MM.1S (cell line): Measurements from ENCODE around the gene POLR3E.

ENCODE experiments used
- DNase-seq: peaks from one replicate; pipeline ENCODE4 v3.0.0-alpha.2; 2015
- H2AFZ ChIP-seq: fragments of 300-600 bp; sonication (generic); 2 replicates; pipeline ENCODE4 v1.6.0; 2016; ENCODE audit warnings: antibody characterized with exemption, low read length
- H3F3A ChIP-seq: fragments of 300-600 bp; sonication (generic); 2 replicates; pipeline ENCODE4 v1.6.1; 2016; ENCODE audit warnings: mild to moderate bottlenecking, antibody characterized with exemption, low read length, moderate library complexity, mixed read lengths; ENCODE audit not compliant: insufficient read depth
- H3K27ac ChIP-seq: fragments of 300-600 bp; sonication (generic); 2 replicates; pipeline ENCODE4 v1.5.1; 2016; ENCODE audit warnings: mild to moderate bottlenecking, low read length
- H3K27me3 ChIP-seq: fragments of 300-600 bp; sonication (generic); replicated peaks from 2 replicates; pipeline ENCODE4 v1.6.0; 2016; ENCODE audit warnings: low read length; ENCODE audit not compliant: insufficient read depth
- H3K36me3 ChIP-seq: fragments of 300-600 bp; sonication (generic); replicated peaks from 2 replicates; pipeline ENCODE4 v1.6.1; 2016; ENCODE audit warnings: mild to moderate bottlenecking, low read length, mixed read lengths; ENCODE audit not compliant: insufficient read depth
- H3K4me1 ChIP-seq: fragments of 300-600 bp; sonication (generic); 2 replicates; pipeline ENCODE4 v1.6.1; 2016; ENCODE audit warnings: low read length, mixed read lengths
- H3K4me2 ChIP-seq: fragments of 300-600 bp; sonication (generic); 2 replicates; pipeline ENCODE4 v1.6.0; 2016; ENCODE audit warnings: low read depth, low read length
- H3K4me3 ChIP-seq: fragments of 300-600 bp; sonication (generic); 2 replicates; pipeline ENCODE4 v1.5.1; 2016; ENCODE audit warnings: low read length, mixed read lengths
- H3K79me2 ChIP-seq: fragments of 300-600 bp; sonication (generic); 2 replicates; pipeline ENCODE4 v1.6.1; 2016; ENCODE audit warnings: mixed run types, low read length, mixed read lengths
- H3K9ac ChIP-seq: fragments of 300-600 bp; sonication (generic); 2 replicates; pipeline ENCODE4 v1.6.1; 2016; ENCODE audit warnings: low read length, mixed read lengths
- H3K9me2 ChIP-seq: fragments of 300-600 bp; sonication (generic); replicated peaks from 2 replicates; pipeline ENCODE4 v1.6.1; 2016; ENCODE audit warnings: mild to moderate bottlenecking, low read length, mixed read lengths; ENCODE audit not compliant: insufficient read depth
- H3K9me3 ChIP-seq: fragments of 300-600 bp; sonication (generic); replicated peaks from 2 replicates; pipeline ENCODE4 v1.6.1; 2016; ENCODE audit warnings: mild to moderate bottlenecking, low read length, mixed read lengths; ENCODE audit not compliant: insufficient read depth
- H4K20me1 ChIP-seq: fragments of 300-600 bp; sonication (generic); 2 replicates; pipeline ENCODE4 v1.6.1; 2016; ENCODE audit warnings: mild to moderate bottlenecking, low read length, moderate library complexity, mixed read lengths; ENCODE audit not compliant: insufficient read depth
- EZH2 ChIP-seq: fragments of 300-600 bp; sonication (generic); optimal IDR thresholded peaks from 2 replicates; pipeline ENCODE3; 2017; ENCODE audit warnings: low read depth, mild to moderate bottlenecking, antibody characterized with exemption, low read length, mixed read lengths
- EZH2phosphoT487 ChIP-seq: fragments of 300-600 bp; sonication (generic); IDR thresholded peaks from 2 replicates; pipeline ENCODE4 v1.6.1; 2018; ENCODE audit warnings: antibody characterized with exemption, low read length
- TF ChIP-seq, protein P1 (sequence below): fragments of 300-600 bp; sonication (generic); IDR thresholded peaks from 2 replicates; pipeline ENCODE4 v1.5.1; 2016; ENCODE audit warnings: antibody characterized with exemption, low read length, mixed read lengths

Gene POLR3E

DNA sequence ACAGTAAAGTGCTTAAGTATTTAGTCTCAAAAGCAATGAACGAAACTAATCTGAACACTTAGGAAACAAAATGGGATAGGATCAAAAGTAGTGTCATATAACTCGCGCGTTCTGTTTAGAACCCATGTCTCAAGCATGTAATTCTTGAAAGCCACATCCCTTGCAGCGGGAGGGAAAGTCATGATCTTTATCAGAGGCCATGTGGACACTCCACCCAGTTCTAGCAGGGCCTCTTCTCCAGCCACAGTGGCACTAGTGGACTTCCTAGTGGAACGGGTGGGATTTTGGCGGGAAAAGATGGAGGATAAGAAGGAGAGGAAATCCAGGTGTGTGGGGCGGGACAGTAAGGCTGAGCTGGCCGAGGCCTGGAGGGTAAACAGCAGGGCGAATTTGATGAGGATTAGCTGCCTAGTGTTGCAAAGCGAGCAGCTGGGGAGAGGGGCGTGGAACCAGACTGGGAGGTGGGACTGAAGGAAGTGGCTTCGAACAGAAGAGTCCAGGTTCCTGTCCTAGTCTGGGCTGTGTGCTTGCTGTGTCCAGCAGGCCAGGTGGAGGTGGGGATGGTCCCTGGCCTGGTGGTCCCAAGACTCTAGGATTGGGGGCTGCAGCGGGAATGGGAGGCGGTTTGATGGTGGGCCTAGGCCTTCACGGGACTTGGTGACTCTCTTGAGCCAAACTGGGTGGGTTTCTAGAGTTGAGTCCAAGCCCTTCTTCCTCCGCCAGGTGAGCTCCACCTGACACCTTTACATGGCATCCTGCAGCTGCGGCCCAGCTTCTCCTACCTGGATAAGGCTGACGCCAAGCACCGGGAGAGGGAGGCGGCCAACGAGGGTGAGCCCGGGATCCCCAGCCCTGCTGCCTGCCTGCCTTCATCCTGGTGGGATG is 15.9 kb downstream of the POLR3E start:
- Histone ChIP-seq H3K4me3 (no peak overlapping the region), H3K79me2 (peaks cover 9% of the 10 kb centered on the region; the same call in 1 of the 2 replicates), H3K9me3 (no peaks in the 10 kb centered on the region), H3K9ac (no peak overlapping the region), H3K4me2 (no peak overlapping the region), H4K20me1 (no peaks in the 10 kb centered on the region), H3K9me2 (no peaks in the 10 kb centered on the region), H2AFZ (no peak overlapping the region), H3K27ac (no peak overlapping the region), H3K27me3 (no peaks in the 10 kb centered on the region), H3K4me1 (no peaks in the 10 kb centered on the region), H3F3A (no peaks in the 10 kb centered on the region), H3K36me3 (peaks cover 6% of the 10 kb centered on the region; the same call in 1 of the 2 replicates)
- no peak for DNase-seq
- TF ChIP-seq, protein P1, sequence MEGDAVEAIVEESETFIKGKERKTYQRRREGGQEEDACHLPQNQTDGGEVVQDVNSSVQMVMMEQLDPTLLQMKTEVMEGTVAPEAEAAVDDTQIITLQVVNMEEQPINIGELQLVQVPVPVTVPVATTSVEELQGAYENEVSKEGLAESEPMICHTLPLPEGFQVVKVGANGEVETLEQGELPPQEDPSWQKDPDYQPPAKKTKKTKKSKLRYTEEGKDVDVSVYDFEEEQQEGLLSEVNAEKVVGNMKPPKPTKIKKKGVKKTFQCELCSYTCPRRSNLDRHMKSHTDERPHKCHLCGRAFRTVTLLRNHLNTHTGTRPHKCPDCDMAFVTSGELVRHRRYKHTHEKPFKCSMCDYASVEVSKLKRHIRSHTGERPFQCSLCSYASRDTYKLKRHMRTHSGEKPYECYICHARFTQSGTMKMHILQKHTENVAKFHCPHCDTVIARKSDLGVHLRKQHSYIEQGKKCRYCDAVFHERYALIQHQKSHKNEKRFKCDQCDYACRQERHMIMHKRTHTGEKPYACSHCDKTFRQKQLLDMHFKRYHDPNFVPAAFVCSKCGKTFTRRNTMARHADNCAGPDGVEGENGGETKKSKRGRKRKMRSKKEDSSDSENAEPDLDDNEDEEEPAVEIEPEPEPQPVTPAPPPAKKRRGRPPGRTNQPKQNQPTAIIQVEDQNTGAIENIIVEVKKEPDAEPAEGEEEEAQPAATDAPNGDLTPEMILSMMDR: no peak
- no peak for TF ChIP-seq EZH2phosphoT487
- TF ChIP-seq EZH2: no peak

DNA sequence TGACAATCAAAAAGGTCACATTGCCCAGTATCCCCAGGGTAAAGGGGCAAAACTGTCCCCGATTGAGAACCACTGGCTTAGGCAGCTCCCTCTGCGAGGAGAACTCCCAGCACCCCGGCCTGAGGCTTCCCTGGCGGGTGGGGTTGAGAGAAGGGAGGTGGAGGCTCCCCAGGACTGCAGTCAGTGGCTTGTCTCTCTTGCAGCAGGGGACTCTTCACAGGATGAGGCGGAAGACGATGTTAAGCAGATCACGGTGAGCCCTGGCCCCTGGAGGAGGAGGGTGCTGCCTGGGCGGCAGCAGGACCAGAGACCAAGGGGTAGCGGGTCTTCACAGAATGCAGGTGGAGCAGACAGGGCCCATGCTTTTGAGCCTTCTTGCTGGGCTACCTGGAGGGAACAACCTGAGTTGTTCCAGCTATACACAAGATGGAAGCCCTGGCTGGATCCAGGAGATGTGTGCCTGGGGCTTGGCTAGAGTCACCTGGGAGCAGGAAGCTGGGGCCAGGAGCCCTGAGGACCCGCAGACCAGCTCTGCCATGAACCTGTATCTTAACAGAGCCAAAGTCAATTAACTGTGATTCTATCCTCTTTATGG is 16.8 kb downstream of the POLR3E start:
- no peak for DNase-seq
- Histone ChIP-seq H3K27me3 (no peaks in the 10 kb centered on the region), H3K4me1 (no peaks in the 10 kb centered on the region), H2AFZ (no peak overlapping the region), H3K27ac (no peak overlapping the region), H3K36me3 (peaks cover 6% of the 10 kb centered on the region; the same call in 1 of the 2 replicates), H3K9me3 (no peaks in the 10 kb centered on the region), H3K4me3 (no peak overlapping the region), H3K9me2 (no peaks in the 10 kb centered on the region), H4K20me1 (no peaks in the 10 kb centered on the region), H3K79me2 (peaks cover 8% of the 10 kb centered on the region; the same call in 1 of the 2 replicates), H3K4me2 (no peak overlapping the region), H3F3A (no peaks in the 10 kb centered on the region), H3K9ac (no peak overlapping the region)
- TF ChIP-seq EZH2phosphoT487 (no peak), EZH2 (no peak)
- TF ChIP-seq, protein P1: no peak

DNA sequence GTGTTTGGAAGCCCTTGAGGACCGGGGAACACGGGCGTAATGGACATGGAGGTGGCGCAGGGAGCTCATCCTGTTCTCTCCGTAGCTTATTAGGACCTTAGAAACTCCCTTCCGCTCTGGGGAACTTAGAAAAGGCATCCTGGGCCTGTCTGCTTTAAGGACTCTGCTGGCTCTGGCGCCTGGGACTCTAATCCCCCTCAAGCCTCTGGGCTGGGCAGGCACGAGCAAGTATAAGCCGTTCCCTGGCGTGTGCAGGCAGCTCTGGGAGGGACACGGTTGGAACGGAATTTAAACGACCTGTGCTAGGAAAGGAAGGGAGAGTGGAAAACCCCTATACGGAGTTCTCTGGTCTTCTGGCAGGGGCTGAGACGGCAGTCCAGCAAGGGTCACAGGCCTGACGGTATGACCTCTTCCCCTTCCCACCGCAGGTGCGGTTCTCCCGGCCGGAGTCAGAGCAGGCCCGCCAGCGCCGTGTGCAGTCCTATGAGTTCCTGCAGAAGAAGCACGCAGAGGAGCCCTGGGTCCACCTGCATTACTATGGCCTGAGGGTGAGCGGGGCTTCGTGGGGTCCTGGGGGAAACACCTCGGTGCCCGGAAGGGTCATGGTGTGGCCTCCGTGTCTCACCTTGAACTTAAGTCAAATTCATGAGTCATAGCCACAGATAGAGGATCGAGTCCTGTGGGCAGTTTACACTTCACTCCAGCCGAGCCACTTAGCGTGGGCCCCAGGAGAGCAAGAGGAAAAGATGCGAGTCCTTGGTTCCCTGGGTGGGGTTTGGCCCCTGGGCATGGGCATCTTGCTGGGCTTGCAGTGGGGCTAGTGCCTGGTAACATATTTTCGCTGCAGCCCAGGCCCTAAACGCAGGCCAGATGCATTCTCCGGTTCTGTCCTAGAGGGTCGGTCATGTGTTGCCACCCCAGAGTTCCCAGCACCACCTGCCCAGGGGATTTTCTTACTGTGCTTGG is 17.7 kb downstream of the POLR3E start:
- H3K9me2 ChIP-seq: no peaks in the 10 kb centered on the region

More for the DNA sequence above, 17.7 kb downstream of the POLR3E start:
- H3K27ac ChIP-seq: no peak overlapping the region
- H3K36me3 ChIP-seq: peaks cover 6% of the 10 kb centered on the region; the same call in 1 of the 2 replicates
- no peaks in the 10 kb centered on the region for H4K20me1 ChIP-seq
- H3K4me3 ChIP-seq: no peak overlapping the region
- H3K79me2 ChIP-seq: peaks cover 6% of the 10 kb centered on the region; the same call in 1 of the 2 replicates
- no peak overlapping the region for H3K4me2 ChIP-seq
- H3K4me1 ChIP-seq: no peaks in the 10 kb centered on the region
- no peaks in the 10 kb centered on the region for H3F3A ChIP-seq
- H3K9me3 ChIP-seq: no peaks in the 10 kb centered on the region
- H3K9ac ChIP-seq: no peak overlapping the region
- no peak overlapping the region for H2AFZ ChIP-seq
- no peak for TF ChIP-seq EZH2
- TF ChIP-seq, protein P1: no peak
- no peak for TF ChIP-seq EZH2phosphoT487
- H3K27me3 ChIP-seq: no peaks in the 10 kb centered on the region
- DNase-seq: no peak
